K562 (cell line): ENCODE results near the gene ZMYND15. TPM values are rescaled to one million over a fixed set of nuclear protein-coding genes. Genes with fewer than 3 reads are reported as not detected.

Source experiments
- ATAC-seq: fragments of 200-7000 bp; cut with Tn5 transposase; 3 replicates; pipeline ENCODE4 v1.9.1; 2020; ENCODE audit warnings: moderate library complexity
- BruUV-seq: library from RNA; stranded (reverse); fragments of 400-500 nt; replicated peaks from 2 replicates; lab custom pipeline; 2021; lab: Mats Ljungman, UMichigan
- CTCF ChIA-PET: fragments of 300-600 bp; formaldehyde crosslinking; extraction: SDS; loops from one replicate; lab custom pipeline; 2021; ENCODE audit warnings: low intra/inter-chr PET ratio; lab: Yijun Ruan, JAX
- POLR2A ChIA-PET: fragments of 300-600, 350-650 bp; sonication (Branson Sonifier 250); formaldehyde crosslinking; extraction: SDS; loops from one replicate; lab custom pipeline; 2021; ENCODE audit warnings: antibody characterized with exemption, inconsistent platforms; lab: Yijun Ruan, JAX
- DNase-seq, 4 experiments: peaks; one replicate each; pipeline versions ENCODE4 v3.0.0 to v3.0.0-alpha.2; 2011 to 2018; ENCODE audit warnings: low spot score in 3 of 4, mixed read lengths in 3 of 4; ENCODE audit errors: extremely low read depth in 1 of 4
- FAIRE-seq: peaks from 2 replicates; lab custom pipeline; 2011; peaks lifted over from hg19 to GRCh38; lab: Jason Lieb, UNC
- H2AFZ ChIP-seq: 2 replicates; pipeline ENCODE4 v1.6.0; 2011; ENCODE audit warnings: low read depth, low read length, control low read depth, inconsistent platforms
- H3K27ac ChIP-seq: fragments of 200-600 bp; 3 replicates; pipeline ENCODE4 v1.8.0; 2011; ENCODE audit warnings: low read depth, mild to moderate bottlenecking, control low read depth, inconsistent platforms, low read length, moderate library complexity, mixed read lengths; ENCODE audit errors: extremely low read depth
- H3K27me3 ChIP-seq, 2 experiments: fragments of 300-600 bp in 1 of 2; 2 replicates in 1 of 2; 3 replicates in 1 of 2; pipeline versions ENCODE4 v1.6.0 to v1.8.0; 2011; ENCODE audit warnings: inconsistent platforms in 2 of 2, low read length in 2 of 2, mild to moderate bottlenecking in 1 of 2, mixed read lengths in 1 of 2, moderate library complexity in 1 of 2; ENCODE audit not compliant: control insufficient read depth in 2 of 2, insufficient read depth in 2 of 2
- H3K36me3 ChIP-seq: fragments of 300-600 bp; 3 replicates; pipeline ENCODE4 v1.8.0; 2011; ENCODE audit warnings: mild to moderate bottlenecking, low read length, inconsistent platforms; ENCODE audit not compliant: control insufficient read depth, insufficient read depth
- H3K4me1 ChIP-seq, 2 experiments: fragments of 200-600 bp in 1 of 2; replicated peaks in 1 of 2; 2 replicates in 1 of 2; 3 replicates in 1 of 2; pipeline versions ENCODE4 v1.5.1 to v1.8.0; 2011; ENCODE audit warnings: inconsistent platforms in 2 of 2, low read length in 2 of 2, mild to moderate bottlenecking in 1 of 2, mixed read lengths in 1 of 2, moderate library complexity in 1 of 2; ENCODE audit not compliant: control insufficient read depth in 2 of 2, insufficient read depth in 2 of 2
- H3K4me2 ChIP-seq: 2 replicates; pipeline ENCODE4 v1.6.1; 2011; ENCODE audit warnings: low read length, control low read depth, inconsistent platforms, mixed read lengths; ENCODE audit not compliant: insufficient read depth
- H3K4me3 ChIP-seq: fragments of 200-600 bp; sonication (generic), shearing (Covaris generic); 2 replicates; pipeline ENCODE4 v1.5.1; 2016; ENCODE audit warnings: control low read depth, inconsistent platforms
- H3K79me2 ChIP-seq: fragments of 200-600 bp; 3 replicates; pipeline ENCODE4 v1.8.0; 2011; ENCODE audit warnings: low read length, inconsistent platforms; ENCODE audit not compliant: control insufficient read depth, insufficient read depth
- H3K9ac ChIP-seq, 2 experiments: 2 replicates each; pipeline versions ENCODE4 v1.6.0 to v1.6.1; 2011; ENCODE audit warnings: low read depth in 2 of 2, low read length in 2 of 2, control low read depth in 1 of 2, inconsistent platforms in 1 of 2, mild to moderate bottlenecking in 1 of 2, mixed read lengths in 1 of 2; ENCODE audit not compliant: insufficient read depth in 1 of 2
- H3K9me1 ChIP-seq: one replicate; pipeline ENCODE4 v1.6.0; 2011; ENCODE audit warnings: inconsistent platforms, mild to moderate bottlenecking, low read length, moderate library complexity; ENCODE audit not compliant: control insufficient read depth, insufficient read depth
- H3K9me3 ChIP-seq: replicated peaks from 2 replicates; pipeline ENCODE4 v1.5.1; 2011; ENCODE audit warnings: low read depth, low read length, inconsistent platforms; ENCODE audit not compliant: control insufficient read depth, insufficient read depth
- H4K20me1 ChIP-seq: replicated peaks from 2 replicates; pipeline ENCODE4 v1.6.1; 2011; ENCODE audit warnings: low read length, inconsistent platforms, mixed read lengths; ENCODE audit not compliant: control insufficient read depth, insufficient read depth
- CTCFL ChIP-seq: IDR thresholded peaks from 2 replicates; pipeline ENCODE4 v1.6.1; 2011; ENCODE audit warnings: borderline replicate concordance, low read depth, mild to moderate bottlenecking, moderate library complexity, low read length; ENCODE audit not compliant: insufficient read depth, poor library complexity, severe bottlenecking
- MNT ChIP-seq, 2 experiments: fragments of 450-650 bp; conservative IDR thresholded peaks; 2 replicates each; pipeline ENCODE4 v1.6.1; 2017; ENCODE audit warnings: mild to moderate bottlenecking in 2 of 2, moderate library complexity in 2 of 2
- RAD21 ChIP-seq, 2 experiments: fragments of 250-450 bp in 1 of 2; fragments of 450-650 bp in 1 of 2; sonication (Bioruptor Pico) in 1 of 2; formaldehyde crosslinking in 1 of 2; IDR thresholded peaks in 1 of 2; conservative IDR thresholded peaks in 1 of 2; 2 replicates each; pipeline versions ENCODE4 v1.4.0 to v1.8.0; 2020 to 2022; ENCODE audit warnings: mild to moderate bottlenecking in 2 of 2, moderate library complexity in 1 of 2
- REST ChIP-seq, 2 experiments: fragments of 450-650 bp; formaldehyde crosslinking in 1 of 2; IDR thresholded peaks; 2 replicates each; pipeline versions ENCODE4 v1.4.0 to v1.6.1; 2014 to 2020; ENCODE audit warnings: mild to moderate bottlenecking in 2 of 2, borderline replicate concordance in 1 of 2, low read depth in 1 of 2
- TFAP4 ChIP-seq: sonication (generic); formaldehyde crosslinking; IDR thresholded peaks from 2 replicates; pipeline ENCODE4 v1.8.0; 2022; ENCODE audit warnings: missing genetic modification reagents, mild to moderate bottlenecking, moderate library complexity, borderline replicate concordance
- ZBTB1 ChIP-seq: sonication (generic); formaldehyde crosslinking; IDR thresholded peaks from 2 replicates; pipeline ENCODE4 v1.8.1; 2023; ENCODE audit warnings: missing genetic modification reagents, low read depth, mild to moderate bottlenecking, borderline replicate concordance
- WGBS: fragments of 100-300 bp; shearing (Covaris generic); methylation state at CpG from one replicate; pipeline ENCODE4 v1.1.6; 2016; ENCODE audit warnings: low coverage, mixed read lengths; ENCODE audit not compliant: insufficient coverage; ENCODE audit errors: missing lambda C conversion rate; 5-methylcytosine and 5-hydroxymethylcytosine counted together
- in situ Hi-C: fragments of 300-500 bp; cut with MboI; formaldehyde crosslinking; loops from 4 replicates; pipeline ENCODE4 v1.15.0; 2018; ENCODE audit warnings: inconsistent platforms, mixed read lengths
- intact Hi-C: fragments of 100-400 bp; cut with micrococcal nuclease; formaldehyde crosslinking; loops from 2 replicates; pipeline ENCODE4 v1.14.2; 2022
- polyA plus RNA-seq, 8 experiments: library from polyadenylated mRNA; depleted of rRNA in 4 of 8; stranded (reverse) in 5 of 8; unstranded in 3 of 8; fragments of >200 nt; fragmentation: Nextera tagmentation in 2 of 8; fragmentation: Illumina TruSeq in 1 of 8; extraction: Ambion mirVana in 2 of 8; extraction: Trizol in 1 of 8; gene quantifications; 2 replicates each; pipeline versions ENCODE4 v1.2.1 to v1.2.3, GENCODE V29; 2011 to 2014; ENCODE audit warnings: inconsistent platforms in 1 of 8, missing spikeins in 1 of 8
- total RNA-seq, 7 experiments: library from RNA; depleted of rRNA in 6 of 7; stranded (reverse); fragments of >200 nt in 6 of 7; fragmentation: Illumina TruSeq in 2 of 7; extraction: Trizol in 2 of 7; gene quantifications; 2 replicates each; pipeline versions ENCODE4 v1.2.1 to v1.2.3, GENCODE V29; 2011 to 2021; ENCODE audit warnings: low replicate concordance in 1 of 7

The ZMYND15 gene
- total and polyA plus RNA-seq, 9 of the 15 experiments (the other 6 are each of a cell fraction or from before 2014, with no cell fraction given), result 0.09 TPM; not detected in 8

GRCh38 chr17:4782652-4783051 is 43.0 kb downstream of the ZMYND15 start:
- ATAC-seq (peak; percentile 90), FAIRE-seq (no peak), DNase-seq (peak; percentile 61 to 67 (median 62))
- ChIA-PET POLR2A (interaction anchor here (0.7 kb wide), 1 partner anchor 10 kb away, joined by 3 read pairs; no protein-coding TSS in a partner anchor), CTCF (no interaction called here)
- Histone ChIP-seq H3K36me3 (no peaks in the 10 kb centered on the region), H4K20me1 (no peaks in the 10 kb centered on the region), H3K4me2 (peak overlapping the region; percentile 10; the same call in 1 of the 2 replicates), H3K9ac (peak overlapping the region in 1 of 2 experiments; percentile 45; a peak in 2 of 4 replicates), H3K9me3 (no peaks in the 10 kb centered on the region), H3K27me3 (peaks cover 6 to 33% of the 10 kb centered on the region in 2 experiments; a peak in 3 of 5 replicates), H2AFZ (0 out of 2 replicates have a peak overlapping the region, but pooled peaks have one; percentile 40), H3K79me2 (no peaks in the 10 kb centered on the region), H3K4me3 (no peak overlapping the region), H3K9me1 (no peaks in the 10 kb centered on the region), H3K27ac (no peak overlapping the region), H3K4me1 (peaks cover 0 to 19% of the 10 kb centered on the region in 2 experiments; a peak in 3 of 5 replicates)
- intact Hi-C loops, result no loop called here
- in situ Hi-C loops, result no loop called here
- BruUV-seq, result no TSS peak
- WGBS, result 20% methylated on average over 7 of the region's 28 CpGs
- TF ChIP-seq TFAP4 (peak; percentile 85), MNT (conservative IDR thresholded peaks at IDR 0.05) (peak; percentile 75 to 82), CTCFL (peak; percentile 40), REST (IDR thresholded peaks at IDR 0.05; ENCODE audit: borderline replicate concordance) (peak; percentile 73), REST (CRISPR knock-in tag; IDR thresholded peaks at IDR 0.05; ENCODE audit: low read depth) (no peak), ZBTB1 (CRISPR knock-in tag) (no peak), RAD21 (CRISPR knock-in tag; conservative IDR thresholded peaks at IDR 0.05 in 1 of 2, IDR thresholded peaks at IDR 0.05 in 1 of 2) (peak; percentile 10 to 65; a peak in 2 of 4 replicates)
